Prostate gland (tissue), 2 donors: ENCODE measurements around the gene TOMM40.

Experiments used
- CTCF ChIP-seq, 4 experiments: fragments of 200-600 bp in 2 of 4; fragments of 450-650 bp in 2 of 4; sonication (generic) in 2 of 4; IDR thresholded peaks; 1 replicate in 3 of 4; 2 replicates in 1 of 4; pipeline ENCODE4 v1.5.1; 2016 to 2019; ENCODE audit warnings: antibody characterized with exemption in 4 of 4, mild to moderate bottlenecking in 2 of 4, moderate library complexity in 2 of 4
- POLR2A ChIP-seq: fragments of 450-650 bp; IDR thresholded peaks from one replicate; pipeline ENCODE4 v1.6.1; 2016; ENCODE audit warnings: antibody characterized with exemption, mild to moderate bottlenecking
- POLR2AphosphoS5 ChIP-seq: sonication (generic); formaldehyde crosslinking; IDR thresholded peaks from one replicate; pipeline ENCODE4 v1.6.1; 2017; ENCODE audit warnings: antibody characterized with exemption

DNA sequence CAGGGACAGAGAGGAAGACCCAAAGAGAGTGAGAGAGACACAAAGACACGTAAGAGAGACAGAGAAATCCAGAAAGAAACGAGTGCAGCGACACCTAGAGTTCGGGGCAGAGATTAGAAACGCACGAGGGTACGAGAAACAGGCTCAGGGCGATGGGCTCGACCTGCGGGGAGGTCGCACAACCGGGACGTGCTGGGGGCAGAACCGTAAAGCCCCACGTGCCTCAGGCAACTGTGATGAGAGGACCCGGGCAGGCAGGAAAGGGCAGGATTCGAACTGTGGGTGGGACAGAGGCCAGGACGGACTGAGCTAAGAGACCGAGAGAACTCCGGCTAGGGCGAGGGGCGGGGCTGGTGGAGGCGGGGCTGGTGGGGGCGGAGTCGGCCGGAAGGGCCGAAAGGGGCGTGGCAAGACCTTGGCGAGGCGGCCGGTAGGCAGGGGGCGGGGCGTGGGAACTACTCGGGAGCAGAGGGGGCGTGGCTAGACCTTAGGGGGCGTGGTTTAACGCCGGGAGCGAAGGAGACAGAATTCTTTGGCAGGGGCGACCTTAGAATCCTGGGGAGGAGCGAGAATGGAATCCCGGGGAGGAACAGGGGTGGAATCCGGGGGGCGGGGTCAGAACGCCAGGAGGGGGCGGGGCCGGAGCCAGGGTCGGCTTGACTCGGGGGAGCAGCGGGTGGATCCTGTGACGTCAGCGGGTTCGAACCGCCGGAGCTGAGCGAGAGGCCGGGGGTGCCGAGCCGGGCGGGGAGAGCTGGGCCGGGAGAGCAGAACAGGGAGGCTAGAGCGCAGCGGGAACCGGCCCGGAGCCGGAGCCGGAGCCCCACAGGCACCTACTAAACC is 45.2 kb upstream of the TOMM40 start, which contains the start of gene NECTIN2:
- TF ChIP-seq CTCF (IDR thresholded peaks at IDR 0.05) (peak; percentile 39 to 91 (median 74)), POLR2AphosphoS5 (peak; percentile 77), POLR2A (peak; percentile 97)
